Left ventricle myocardium superior (tissue), 1 donor: ENCODE results near the gene OR51B4. TPM values are rescaled to one million over a fixed set of nuclear protein-coding genes. Genes with fewer than 3 reads are reported as not detected.
"Not testable (repeated sequence)": the region's sequence is repeated elsewhere in the genome, so short reads cannot be mapped to it uniquely, and the experiment has no call there.

Experiments used
- ATAC-seq: fragments of 200-7000 bp; cut with Tn5 transposase; one replicate; pipeline ENCODE4 v1.9.1; 2020; ENCODE audit warnings: mild to moderate bottlenecking, moderate library complexity
- DNase-seq: peaks from one replicate; pipeline ENCODE4 v3.0.0-alpha.2; 2020
- intact Hi-C: fragments of 100-400 bp; cut with micrococcal nuclease; formaldehyde crosslinking; loops from one replicate; pipeline ENCODE4 v1.11.0; 2022
- long read RNA-seq: library from polyadenylated mRNA; unstranded; transcript quantifications from one replicate; pipeline ENCODE4 v2.0.0, GENCODE V29; 2021
- total RNA-seq: library from RNA; stranded (reverse); fragmentation: NEBNext Ultra II Directional; extraction: Animal tissue kit (Norgen Biotek cat#: 25700); gene quantifications from one replicate; pipeline ENCODE4 v1.2.1, GENCODE V29; 2021
- donor health status: DM: no; HTN: yes; CAD: no; lungs with severe emphysema.

OR51B4 gene
- not detected for total RNA-seq
- long read RNA-seq = 0 reads

GRCh38 chr11:5301846-5302245, at the start of gene OR51B4:
OR51B4 (minus strand) TSS chr11:5301946; CDS start chr11:5301946, 0 bp downstream.
- no peak for DNase-seq
- ATAC-seq = no peak
- intact Hi-C loops = no loop called here

- no peak for DNase-seq
- ATAC-seq = no peak
- intact Hi-C loops = no loop called here
These were observed 49.5 kb upstream of the OR51B4 start, which contains the start of gene OR51B6 for GRCh38 chr11:5351208-5351607. OR51B6 (plus strand) TSS chr11:5351508; CDS start chr11:5351508, 0 bp downstream.

- intact Hi-C loops = no loop called here
- DNase-seq (no peak), ATAC-seq (no peak)
These were observed 47.8 kb upstream of the OR51B4 start for GRCh38 chr11:5349550-5349949.

- intact Hi-C loops = no loop called here
- no peak for ATAC-seq
These were observed 46.9 kb upstream of the OR51B4 start for GRCh38 chr11:5348551-5349194.

GRCh38 chr11:5345831-5346230, 44.1 kb upstream of the OR51B4 start:
- DNase-seq = no peak
- no peak for ATAC-seq
- intact Hi-C loops = no loop called here

More at GRCh38 chr11:5348551-5349194, 46.9 kb upstream of the OR51B4 start:
- DNase-seq = no peak

GRCh38 chr11:5343474-5344335, 42.0 kb upstream of the OR51B4 start, which contains the start of gene OR51B5:
OR51B5 (minus strand) TSS chr11:5343524; CDS start chr11:5343524, 0 bp downstream.
- DNase-seq = no peak
- intact Hi-C loops = no loop called here

GRCh38 chr11:5339771-5340322, 38.1 kb upstream of the OR51B4 start:
- DNase-seq (no peak), ATAC-seq (no peak)
- intact Hi-C loops = no loop called here

More at GRCh38 chr11:5343474-5344335, 42.0 kb upstream of the OR51B4 start, which contains the start of gene OR51B5:
- ATAC-seq = no peak

GRCh38 chr11:5337253-5337652, 35.5 kb upstream of the OR51B4 start:
- DNase-seq, intact Hi-C loops, ATAC-seq: not testable (repeated sequence)

- intact Hi-C loops = no loop called here
- DNase-seq = no peak
- ATAC-seq = no peak
These were observed 34.6 kb upstream of the OR51B4 start for GRCh38 chr11:5336331-5336730.

- ATAC-seq (no peak), DNase-seq (no peak)
- intact Hi-C loops = no loop called here
These were observed 33.4 kb upstream of the OR51B4 start for GRCh38 chr11:5335170-5335569.

GRCh38 chr11:5324197-5324596, 22.5 kb upstream of the OR51B4 start, which contains the start of gene OR51B2:
OR51B2 (minus strand) TSS chr11:5324297; CDS start chr11:5324297, 0 bp downstream.
- DNase-seq = no peak
- ATAC-seq = no peak
- intact Hi-C loops = no loop called here

GRCh38 chr11:5317292-5317691, 15.5 kb upstream of the OR51B4 start:
- intact Hi-C loops = no loop called here
- ATAC-seq (no peak), DNase-seq (no peak)

- DNase-seq, intact Hi-C loops, ATAC-seq: not testable (repeated sequence)
These were observed 11.7 kb upstream of the OR51B4 start for GRCh38 chr11:5313326-5314023.

- intact Hi-C loops = no loop called here
- ATAC-seq (no peak), DNase-seq (no peak)
These were observed 8.7 kb upstream of the OR51B4 start for GRCh38 chr11:5310423-5310822.

- DNase-seq (no peak), ATAC-seq (no peak)
- intact Hi-C loops = loop anchor here (2.0 kb wide), 1 partner anchor 33 kb away; no protein-coding TSS in a partner anchor
These were observed 5.7 kb upstream of the OR51B4 start for GRCh38 chr11:5307256-5308019.

- intact Hi-C loops = no loop called here
- no peak for DNase-seq
- ATAC-seq = no peak
These were observed 2.3 kb upstream of the OR51B4 start for GRCh38 chr11:5304046-5304445.

- intact Hi-C loops = no loop called here
- ATAC-seq = no peak
- DNase-seq = no peak
These were observed 1.9 kb upstream of the OR51B4 start for GRCh38 chr11:5303626-5304025.

GRCh38 chr11:5300251-5300650, 1.5 kb downstream of the OR51B4 start:
- ATAC-seq (no peak), DNase-seq (no peak)
- intact Hi-C loops = no loop called here
